HL-60 (cell line): Measurements from ENCODE around the gene LINGO1.

Experiments used
- DNase-seq, 2 experiments: peaks; one replicate each; pipeline ENCODE4 v3.0.0-alpha.2; 2010 to 2020; ENCODE audit warnings: low read depth in 1 of 2, low spot score in 1 of 2
- H3K27ac ChIP-seq: fragments of 250-450 bp; sonication (Bioruptor Pico); replicated peaks from 2 replicates; pipeline ENCODE4 v1.5.1; 2020; ENCODE audit warnings: mild to moderate bottlenecking, moderate library complexity
- H3K27me3 ChIP-seq: fragments of 250-450 bp; sonication (Bioruptor Pico); 2 replicates; pipeline ENCODE4 v1.5.1; 2021; ENCODE audit warnings: mild to moderate bottlenecking, moderate library complexity; ENCODE audit not compliant: insufficient read depth, poor library complexity, severe bottlenecking
- H3K4me3 ChIP-seq: replicated peaks from 2 replicates; pipeline ENCODE4 v1.5.1; 2011; ENCODE audit warnings: mild to moderate bottlenecking, control low read depth, low read length; ENCODE audit not compliant: insufficient read depth
- GABPA ChIP-seq: IDR thresholded peaks from 2 replicates; pipeline ENCODE4 v1.6.1; 2012; ENCODE audit warnings: low read depth
- POLR2AphosphoS5 ChIP-seq: IDR thresholded peaks from 2 replicates; pipeline ENCODE4 v1.6.1; 2012; ENCODE audit warnings: low read depth
- SPI1 ChIP-seq: IDR thresholded peaks from 2 replicates; pipeline ENCODE4 v1.6.1; 2012; ENCODE audit warnings: low read depth, mild to moderate bottlenecking, borderline replicate concordance
- long read RNA-seq: library from polyadenylated mRNA; unstranded; transcript quantifications from one replicate; pipeline ENCODE4 v2.0.0, GENCODE V29; 2020
- TF ChIP-seq, protein P1 (sequence below): IDR thresholded peaks from one replicate; pipeline ENCODE4 v1.5.1; 2011; ENCODE audit warnings: low read length, control low read depth, inconsistent platforms; ENCODE audit not compliant: insufficient read depth
- TF ChIP-seq, protein P2 (sequence below): IDR thresholded peaks from 2 replicates; pipeline ENCODE4 v1.6.1; 2012; ENCODE audit warnings: low read depth; ENCODE audit not compliant: insufficient replicate concordance

LINGO1 gene, protein sequence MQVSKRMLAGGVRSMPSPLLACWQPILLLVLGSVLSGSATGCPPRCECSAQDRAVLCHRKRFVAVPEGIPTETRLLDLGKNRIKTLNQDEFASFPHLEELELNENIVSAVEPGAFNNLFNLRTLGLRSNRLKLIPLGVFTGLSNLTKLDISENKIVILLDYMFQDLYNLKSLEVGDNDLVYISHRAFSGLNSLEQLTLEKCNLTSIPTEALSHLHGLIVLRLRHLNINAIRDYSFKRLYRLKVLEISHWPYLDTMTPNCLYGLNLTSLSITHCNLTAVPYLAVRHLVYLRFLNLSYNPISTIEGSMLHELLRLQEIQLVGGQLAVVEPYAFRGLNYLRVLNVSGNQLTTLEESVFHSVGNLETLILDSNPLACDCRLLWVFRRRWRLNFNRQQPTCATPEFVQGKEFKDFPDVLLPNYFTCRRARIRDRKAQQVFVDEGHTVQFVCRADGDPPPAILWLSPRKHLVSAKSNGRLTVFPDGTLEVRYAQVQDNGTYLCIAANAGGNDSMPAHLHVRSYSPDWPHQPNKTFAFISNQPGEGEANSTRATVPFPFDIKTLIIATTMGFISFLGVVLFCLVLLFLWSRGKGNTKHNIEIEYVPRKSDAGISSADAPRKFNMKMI
- long read RNA-seq = 0 reads

DNA sequence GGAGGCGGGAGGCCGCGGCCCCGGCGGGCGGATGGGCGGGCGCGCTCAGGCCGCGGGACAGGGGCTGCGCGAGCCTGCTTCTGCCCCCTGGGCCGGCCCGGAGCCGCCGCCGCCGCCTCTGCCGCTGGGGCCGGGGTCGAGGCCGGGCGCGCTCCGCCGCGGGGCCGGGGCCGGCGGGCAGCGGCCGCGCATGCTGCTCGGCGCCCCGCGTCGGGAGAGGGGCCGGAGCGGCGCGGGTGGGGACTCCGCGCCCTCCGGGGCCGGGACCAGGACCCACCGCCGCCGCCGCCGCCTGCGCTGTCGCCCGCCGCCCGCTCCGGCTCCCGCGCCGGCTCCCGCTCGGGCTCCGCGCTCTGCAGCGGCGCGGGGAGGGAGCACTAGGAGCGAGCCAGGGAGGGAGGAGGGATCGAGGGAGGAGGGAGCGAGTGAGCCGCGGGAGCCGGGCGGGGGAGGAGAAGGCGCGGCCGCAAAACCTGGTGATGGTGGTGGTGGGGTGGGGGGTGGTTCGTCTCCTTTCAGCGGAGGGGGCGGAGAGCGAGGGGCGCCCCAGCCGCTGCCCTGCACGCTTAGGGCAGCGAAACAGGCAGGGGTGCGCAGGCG is at the start of gene LINGO1:
LINGO1 (minus strand) TSS at position 379 of the 600 bp plus-strand sequence. CDS start 597 bp downstream, outside the sequence.
- peak in 1 of 2 experiments; percentile 8 for DNase-seq
- peaks cover 37% of the 10 kb centered on the region for H3K27me3 ChIP-seq
- TF ChIP-seq SPI1 = no peak
- TF ChIP-seq POLR2AphosphoS5 = no peak
- TF ChIP-seq, protein P1, sequence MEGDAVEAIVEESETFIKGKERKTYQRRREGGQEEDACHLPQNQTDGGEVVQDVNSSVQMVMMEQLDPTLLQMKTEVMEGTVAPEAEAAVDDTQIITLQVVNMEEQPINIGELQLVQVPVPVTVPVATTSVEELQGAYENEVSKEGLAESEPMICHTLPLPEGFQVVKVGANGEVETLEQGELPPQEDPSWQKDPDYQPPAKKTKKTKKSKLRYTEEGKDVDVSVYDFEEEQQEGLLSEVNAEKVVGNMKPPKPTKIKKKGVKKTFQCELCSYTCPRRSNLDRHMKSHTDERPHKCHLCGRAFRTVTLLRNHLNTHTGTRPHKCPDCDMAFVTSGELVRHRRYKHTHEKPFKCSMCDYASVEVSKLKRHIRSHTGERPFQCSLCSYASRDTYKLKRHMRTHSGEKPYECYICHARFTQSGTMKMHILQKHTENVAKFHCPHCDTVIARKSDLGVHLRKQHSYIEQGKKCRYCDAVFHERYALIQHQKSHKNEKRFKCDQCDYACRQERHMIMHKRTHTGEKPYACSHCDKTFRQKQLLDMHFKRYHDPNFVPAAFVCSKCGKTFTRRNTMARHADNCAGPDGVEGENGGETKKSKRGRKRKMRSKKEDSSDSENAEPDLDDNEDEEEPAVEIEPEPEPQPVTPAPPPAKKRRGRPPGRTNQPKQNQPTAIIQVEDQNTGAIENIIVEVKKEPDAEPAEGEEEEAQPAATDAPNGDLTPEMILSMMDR = no peak
- TF ChIP-seq, protein P2, sequence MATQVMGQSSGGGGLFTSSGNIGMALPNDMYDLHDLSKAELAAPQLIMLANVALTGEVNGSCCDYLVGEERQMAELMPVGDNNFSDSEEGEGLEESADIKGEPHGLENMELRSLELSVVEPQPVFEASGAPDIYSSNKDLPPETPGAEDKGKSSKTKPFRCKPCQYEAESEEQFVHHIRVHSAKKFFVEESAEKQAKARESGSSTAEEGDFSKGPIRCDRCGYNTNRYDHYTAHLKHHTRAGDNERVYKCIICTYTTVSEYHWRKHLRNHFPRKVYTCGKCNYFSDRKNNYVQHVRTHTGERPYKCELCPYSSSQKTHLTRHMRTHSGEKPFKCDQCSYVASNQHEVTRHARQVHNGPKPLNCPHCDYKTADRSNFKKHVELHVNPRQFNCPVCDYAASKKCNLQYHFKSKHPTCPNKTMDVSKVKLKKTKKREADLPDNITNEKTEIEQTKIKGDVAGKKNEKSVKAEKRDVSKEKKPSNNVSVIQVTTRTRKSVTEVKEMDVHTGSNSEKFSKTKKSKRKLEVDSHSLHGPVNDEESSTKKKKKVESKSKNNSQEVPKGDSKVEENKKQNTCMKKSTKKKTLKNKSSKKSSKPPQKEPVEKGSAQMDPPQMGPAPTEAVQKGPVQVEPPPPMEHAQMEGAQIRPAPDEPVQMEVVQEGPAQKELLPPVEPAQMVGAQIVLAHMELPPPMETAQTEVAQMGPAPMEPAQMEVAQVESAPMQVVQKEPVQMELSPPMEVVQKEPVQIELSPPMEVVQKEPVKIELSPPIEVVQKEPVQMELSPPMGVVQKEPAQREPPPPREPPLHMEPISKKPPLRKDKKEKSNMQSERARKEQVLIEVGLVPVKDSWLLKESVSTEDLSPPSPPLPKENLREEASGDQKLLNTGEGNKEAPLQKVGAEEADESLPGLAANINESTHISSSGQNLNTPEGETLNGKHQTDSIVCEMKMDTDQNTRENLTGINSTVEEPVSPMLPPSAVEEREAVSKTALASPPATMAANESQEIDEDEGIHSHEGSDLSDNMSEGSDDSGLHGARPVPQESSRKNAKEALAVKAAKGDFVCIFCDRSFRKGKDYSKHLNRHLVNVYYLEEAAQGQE = no peak
- TF ChIP-seq GABPA = no peak
- H3K4me3 ChIP-seq = peak within 1 kb of the TSS; percentile 20
- H3K27ac ChIP-seq = no peak within 1 kb of the TSS

DNA sequence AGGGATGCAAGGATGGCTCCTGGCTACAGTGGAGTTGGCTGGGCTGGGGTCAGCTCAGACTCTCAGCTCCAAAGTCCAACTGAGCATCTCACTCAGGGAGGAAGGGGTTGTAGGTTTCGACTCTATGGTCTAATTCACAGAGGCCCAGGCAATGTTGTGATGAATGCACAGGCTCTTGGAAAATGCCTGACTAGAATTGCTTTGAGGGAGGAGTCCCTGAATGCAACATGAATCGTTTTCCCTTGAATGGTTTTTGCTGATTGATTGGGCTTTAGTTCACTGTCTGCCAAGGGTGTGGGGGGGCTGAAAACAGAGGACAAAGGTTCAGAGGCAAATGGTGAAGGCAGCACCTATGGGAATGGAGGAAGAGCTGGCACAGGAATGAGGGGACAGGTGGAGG is 48.6 kb upstream of the LINGO1 start:
- no peak for DNase-seq
- TF ChIP-seq GABPA = no peak
- TF ChIP-seq POLR2AphosphoS5 = no peak
- TF ChIP-seq, protein P2 = no peak
- no peak for TF ChIP-seq SPI1
- TF ChIP-seq, protein P1 = no peak
- Histone ChIP-seq H3K27me3 (peaks cover 3% of the 10 kb centered on the region), H3K27ac (no peak overlapping the region), H3K4me3 (no peak overlapping the region)

DNA sequence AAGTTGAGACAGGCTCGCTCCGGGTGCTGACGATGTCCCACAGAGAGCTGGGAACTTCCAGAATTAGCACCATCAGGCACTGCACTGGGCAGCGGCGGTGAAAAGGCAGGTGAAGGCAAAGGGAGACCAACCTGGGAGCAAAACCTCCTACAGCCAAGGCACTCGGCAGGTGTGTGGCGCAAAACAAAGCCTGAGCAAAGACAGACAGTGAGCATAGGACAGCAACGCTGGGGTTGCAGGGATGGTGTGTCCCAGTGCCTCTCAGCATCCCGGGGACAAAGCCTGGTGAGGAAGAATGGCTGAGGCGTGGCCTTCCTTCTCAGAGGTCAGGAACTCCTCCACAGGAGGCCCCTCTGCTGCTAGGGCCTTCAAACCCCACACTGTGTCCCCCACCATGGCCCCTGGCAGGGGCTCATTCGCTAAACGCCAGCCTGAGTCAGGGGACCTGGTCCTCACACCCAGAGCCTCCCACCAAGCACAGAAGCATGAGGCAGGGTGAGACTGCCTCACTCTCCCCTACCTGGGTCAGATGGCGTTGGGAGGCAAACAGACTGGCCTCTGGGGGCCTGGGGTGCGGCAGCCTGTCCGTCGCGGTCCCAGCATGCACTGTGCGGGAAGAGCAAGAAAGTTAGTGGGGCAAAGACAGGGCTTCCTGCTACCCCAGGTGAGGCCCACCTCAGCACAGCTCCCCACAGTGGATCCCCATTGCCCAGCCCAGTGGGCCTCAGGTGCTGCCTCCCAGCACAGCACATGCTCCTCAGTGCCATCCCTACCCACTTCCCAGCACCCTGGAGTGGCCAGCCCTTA is 44.1 kb upstream of the LINGO1 start:
- no peak for DNase-seq
- no peak overlapping the region for H3K4me3 ChIP-seq
- H3K27ac ChIP-seq = no peak overlapping the region
- H3K27me3 ChIP-seq = peaks cover 6% of the 10 kb centered on the region
- TF ChIP-seq, protein P1 = no peak
- TF ChIP-seq GABPA (no peak), SPI1 (no peak), POLR2AphosphoS5 (no peak)
- TF ChIP-seq, protein P2 = no peak
